Adrenal gland (tissue), 5 donors: ENCODE measurements around the gene SLC6A11.

Experiments
- CTCF ChIP-seq, 6 experiments: fragments of 450-650 bp in 4 of 6; fragments of 200-600 bp in 2 of 6; sonication (generic) in 1 of 6; IDR thresholded peaks; 1 replicate in 5 of 6; 2 replicates in 1 of 6; pipeline versions ENCODE4 v1.5.1 to v1.8.0; 2016 to 2021; ENCODE audit warnings: antibody characterized with exemption in 6 of 6, mild to moderate bottlenecking in 2 of 6, moderate library complexity in 1 of 6
- POLR2A ChIP-seq, 2 donors: fragments of 450-650 bp; IDR thresholded peaks; one replicate each; pipeline ENCODE4 v1.6.1; 2017; ENCODE audit warnings: antibody characterized with exemption in 2 of 2, mild to moderate bottlenecking in 2 of 2, moderate library complexity in 1 of 2
- donor health status: DM: no; HTN: no; CAD: no.

GRCh38 chr3:10974131-10974530, 158.1 kb downstream of the SLC6A11 start:
- TF ChIP-seq CTCF (IDR thresholded peaks at IDR 0.05) (no peak), POLR2A (IDR thresholded peaks at IDR 0.05) (no peak)
